Panc1 (cell line): ENCODE data around the gene MBD4. TPM values are rescaled to one million over a fixed set of nuclear protein-coding genes. Genes with fewer than 3 reads are reported as not detected.
"Not testable (repeated sequence)": the region's sequence is repeated elsewhere in the genome, so short reads cannot be mapped to it uniquely, and the experiment has no call there.

ENCODE experiments used
- ATAC-seq: fragments of 200-7000 bp; cut with Tn5 transposase; 2 replicates; pipeline ENCODE4 v1.9.1; 2020; ENCODE audit warnings: mild to moderate bottlenecking, moderate library complexity
- BruUV-seq: library from RNA; stranded (reverse); fragments of 400-500 nt; replicated peaks from 2 replicates; lab custom pipeline; 2021; lab: Mats Ljungman, UMichigan
- CTCF ChIA-PET: fragments of 300-600 bp; sonication (Branson Sonifier 250); formaldehyde crosslinking; loops from one replicate; lab custom pipeline; 2022; ENCODE audit warnings: antibody characterized with exemption; lab: Charles Lee
- POLR2A ChIA-PET: fragments of 300-600 bp; sonication (Branson Sonifier 250); formaldehyde crosslinking; loops from one replicate; lab custom pipeline; 2022; ENCODE audit warnings: antibody characterized with exemption; lab: Charles Lee
- DNase-seq: peaks from one replicate; pipeline ENCODE4 v3.0.0-alpha.2; 2010; ENCODE audit warnings: low read depth, low spot score
- H3K27ac ChIP-seq: 2 replicates; pipeline ENCODE4 v1.5.1; 2011; ENCODE audit warnings: mild to moderate bottlenecking, low read length, inconsistent platforms
- H3K27me3 ChIP-seq: fragments of 200-500 bp; sonication (Bioruptor generic); 2 replicates; pipeline ENCODE4 v1.6.0; 2014; ENCODE audit warnings: low read length, inconsistent platforms; ENCODE audit not compliant: control insufficient read depth, insufficient read depth
- H3K36me3 ChIP-seq: fragments of 200-500 bp; sonication (Bioruptor generic); 2 replicates; pipeline ENCODE4 v1.5.1; 2014; ENCODE audit warnings: inconsistent platforms, mild to moderate bottlenecking, low read length, moderate library complexity; ENCODE audit not compliant: control insufficient read depth, insufficient read depth
- H3K4me1 ChIP-seq: 2 replicates; pipeline ENCODE4 v1.5.1; 2011; ENCODE audit warnings: inconsistent platforms, mild to moderate bottlenecking, low read length, moderate library complexity; ENCODE audit not compliant: control insufficient read depth, insufficient read depth
- H3K4me3 ChIP-seq, 2 experiments: 2 replicates each; pipeline ENCODE4 v1.5.1; 2011 to 2012; ENCODE audit warnings: low read depth in 2 of 2, low read length in 2 of 2, mild to moderate bottlenecking in 2 of 2, inconsistent platforms in 1 of 2, moderate library complexity in 1 of 2
- H3K9me3 ChIP-seq: fragments of 200-500 bp; sonication (Bioruptor generic); 2 replicates; pipeline ENCODE4 v1.5.1; 2014; ENCODE audit warnings: low read depth, mild to moderate bottlenecking, inconsistent platforms, low read length, moderate library complexity; ENCODE audit not compliant: control insufficient read depth, insufficient read depth
- POLR2AphosphoS5 ChIP-seq: IDR thresholded peaks from 2 replicates; pipeline ENCODE4 v1.6.1; 2012; ENCODE audit warnings: mild to moderate bottlenecking, low read depth, low read length, moderate library complexity
- REST ChIP-seq, 2 experiments: IDR thresholded peaks; 2 replicates each; pipeline ENCODE4 v1.6.1; 2011 to 2012; ENCODE audit warnings: low read depth in 2 of 2, control low read depth in 1 of 2, low read length in 1 of 2, mild to moderate bottlenecking in 1 of 2, moderate library complexity in 1 of 2; ENCODE audit not compliant: insufficient read depth in 1 of 2
- SIN3A ChIP-seq: IDR thresholded peaks from 2 replicates; pipeline ENCODE4 v1.6.1; 2012; ENCODE audit warnings: low read depth, mild to moderate bottlenecking, low read length, moderate library complexity, borderline replicate concordance; ENCODE audit not compliant: insufficient read depth
- TCF7L2 ChIP-seq: IDR thresholded peaks from 2 replicates; pipeline ENCODE4 v1.6.1; 2011; ENCODE audit warnings: mild to moderate bottlenecking, low read depth, low read length, inconsistent platforms
- in situ Hi-C: cut with HindIII; loops from 2 replicates; pipeline ENCODE4 v1.10.0; 2016; ENCODE audit warnings: low sequenced_read_pairs, low pct_unique_long_range_greater_than_20kb
- intact Hi-C: fragments of 100-400 bp; cut with micrococcal nuclease; formaldehyde crosslinking; loops from one replicate; pipeline ENCODE4 v1.10.0; 2022; ENCODE audit not compliant: unreplicated experiment
- total RNA-seq: library from RNA; stranded (reverse); gene quantifications from one replicate; pipeline ENCODE4 v1.2.1, GENCODE V29; 2021; ENCODE audit not compliant: unreplicated experiment
- TF ChIP-seq, protein P1 (sequence below): fragments of 450-650 bp; IDR thresholded peaks from 2 replicates; pipeline ENCODE4 v1.5.1; 2017; ENCODE audit warnings: mild to moderate bottlenecking

Gene MBD4
- total RNA-seq, 1 experiment from 2014 or later: 44.7 TPM

DNA sequence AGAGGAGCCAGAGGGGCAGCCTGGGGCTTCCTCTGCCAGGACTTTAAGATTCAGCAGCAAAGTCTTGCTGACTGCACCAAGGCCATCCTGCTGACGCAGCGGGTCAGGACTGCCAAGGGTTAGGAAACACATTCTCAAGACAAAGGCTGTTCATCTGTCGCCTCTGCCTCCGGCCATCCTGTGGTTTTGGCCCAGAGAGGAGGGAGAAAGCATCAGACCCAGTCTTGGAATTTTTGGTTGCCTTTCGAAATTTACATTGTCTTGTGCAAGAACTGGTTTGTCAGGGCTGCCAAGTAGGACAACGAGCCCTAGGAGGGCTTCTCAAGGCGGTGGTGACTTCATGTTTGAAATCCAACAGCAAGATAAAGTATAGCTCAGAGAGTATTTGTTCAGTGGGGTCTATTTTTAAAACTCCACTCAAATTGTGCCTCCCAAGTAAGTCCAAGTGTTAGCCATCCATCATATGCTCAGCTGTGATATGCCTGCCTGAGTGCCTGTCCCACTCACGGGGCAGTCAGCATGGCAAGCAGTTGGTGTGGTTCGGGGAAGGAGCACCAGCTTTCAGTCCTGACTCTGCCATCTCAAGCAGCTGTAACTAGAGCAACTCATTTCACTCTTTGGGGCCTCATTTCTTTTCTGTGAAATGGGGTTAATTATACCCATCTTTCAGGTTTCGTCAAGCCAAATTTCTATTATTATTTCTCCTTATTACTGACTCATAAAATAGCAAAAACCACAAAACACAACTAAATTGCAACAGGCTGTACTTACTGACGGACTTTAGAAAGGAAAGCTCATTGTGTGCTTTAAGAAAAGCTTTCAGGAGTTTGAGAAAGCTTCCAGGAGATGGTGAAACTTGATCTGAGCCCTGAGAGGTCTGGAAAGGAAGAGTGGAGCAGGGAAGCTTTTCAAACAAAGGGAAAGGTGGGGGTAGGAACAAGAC lies 46.2 kb upstream of the MBD4 start:
- POLR2A ChIA-PET: interaction anchor here (0.7 kb wide), 1 partner anchor 38 kb away, joined by 3 read pairs; no protein-coding TSS in a partner anchor
- DNase-seq (no peak), ATAC-seq (no peak)
- no peaks in the 10 kb centered on the region for H3K4me1 ChIP-seq
- no peaks in the 10 kb centered on the region; the same call in 1 of the 2 replicates for H3K36me3 ChIP-seq
- BruUV-seq: no TSS peak
- H3K4me3 ChIP-seq: no peak overlapping the region
- intact Hi-C loops: no loop called here
- H3K27me3 ChIP-seq: no peaks in the 10 kb centered on the region
- no peak for TF ChIP-seq TCF7L2
- TF ChIP-seq, protein P1, sequence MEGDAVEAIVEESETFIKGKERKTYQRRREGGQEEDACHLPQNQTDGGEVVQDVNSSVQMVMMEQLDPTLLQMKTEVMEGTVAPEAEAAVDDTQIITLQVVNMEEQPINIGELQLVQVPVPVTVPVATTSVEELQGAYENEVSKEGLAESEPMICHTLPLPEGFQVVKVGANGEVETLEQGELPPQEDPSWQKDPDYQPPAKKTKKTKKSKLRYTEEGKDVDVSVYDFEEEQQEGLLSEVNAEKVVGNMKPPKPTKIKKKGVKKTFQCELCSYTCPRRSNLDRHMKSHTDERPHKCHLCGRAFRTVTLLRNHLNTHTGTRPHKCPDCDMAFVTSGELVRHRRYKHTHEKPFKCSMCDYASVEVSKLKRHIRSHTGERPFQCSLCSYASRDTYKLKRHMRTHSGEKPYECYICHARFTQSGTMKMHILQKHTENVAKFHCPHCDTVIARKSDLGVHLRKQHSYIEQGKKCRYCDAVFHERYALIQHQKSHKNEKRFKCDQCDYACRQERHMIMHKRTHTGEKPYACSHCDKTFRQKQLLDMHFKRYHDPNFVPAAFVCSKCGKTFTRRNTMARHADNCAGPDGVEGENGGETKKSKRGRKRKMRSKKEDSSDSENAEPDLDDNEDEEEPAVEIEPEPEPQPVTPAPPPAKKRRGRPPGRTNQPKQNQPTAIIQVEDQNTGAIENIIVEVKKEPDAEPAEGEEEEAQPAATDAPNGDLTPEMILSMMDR: no peak
- in situ Hi-C loops: no loop called here
- no peak overlapping the region for H3K27ac ChIP-seq
- H3K9me3 ChIP-seq: no peaks in the 10 kb centered on the region
- CTCF ChIA-PET: interaction anchor here (1.2 kb wide), 1 partner anchor 102 kb away, joined by 3 read pairs; no protein-coding TSS in a partner anchor

DNA sequence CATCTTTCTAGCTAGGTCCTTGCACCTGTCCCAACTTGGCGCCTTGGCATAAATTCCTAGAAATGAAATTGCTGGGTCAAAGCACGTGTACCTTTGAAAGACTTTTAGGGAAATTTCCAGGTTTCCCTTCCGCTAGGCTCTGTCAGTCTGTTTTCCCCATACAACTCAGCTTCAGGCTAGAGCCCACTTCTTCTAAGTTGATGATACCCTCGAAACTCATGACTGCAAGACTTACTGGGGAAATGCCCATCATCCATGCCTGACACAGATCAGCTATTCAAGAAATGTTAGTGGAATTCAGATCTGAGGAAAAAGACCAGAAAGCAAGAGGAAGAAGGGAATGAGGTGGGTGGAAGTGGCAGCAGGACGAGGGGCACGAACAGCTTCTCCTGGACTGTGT lies 45.4 kb upstream of the MBD4 start:
- in situ Hi-C loops, H3K9me3 ChIP-seq, intact Hi-C loops, H3K27me3 ChIP-seq, ATAC-seq, DNase-seq, H3K36me3 ChIP-seq, BruUV-seq, POLR2A ChIA-PET, H3K27ac ChIP-seq, H3K4me3 ChIP-seq, CTCF ChIA-PET, H3K4me1 ChIP-seq: not testable (repeated sequence)

DNA sequence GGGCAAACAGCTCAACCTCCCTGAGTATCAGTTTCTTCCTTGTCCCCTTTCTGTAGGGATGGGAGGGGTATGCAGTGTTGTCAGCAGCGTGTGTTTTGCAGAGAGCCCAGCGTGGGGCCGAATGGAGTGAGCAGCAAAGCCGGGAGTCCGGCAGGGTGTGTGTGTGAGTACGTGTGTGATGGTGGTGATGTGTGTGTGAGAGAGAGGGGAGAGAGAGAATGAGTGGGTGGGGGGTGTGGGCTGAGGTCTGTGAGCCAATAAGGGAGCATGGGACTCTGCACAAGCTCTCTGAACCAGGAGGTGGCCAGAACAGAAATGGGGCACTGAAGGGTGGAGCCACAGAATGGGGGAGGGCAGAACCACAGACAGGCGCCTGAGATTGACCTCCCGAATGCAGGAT lies 44.1 kb upstream of the MBD4 start:
- no TSS peak for BruUV-seq
- ATAC-seq (no peak), DNase-seq (no peak)
- no peaks in the 10 kb centered on the region for H3K9me3 ChIP-seq
- TF ChIP-seq REST (IDR thresholded peaks at IDR 0.05; ENCODE audit: insufficient read depth in 1 of 2, low read depth in 2 of 2, low read length in 1 of 2): no peak
- TF ChIP-seq TCF7L2: no peak
- TF ChIP-seq, protein P1: no peak
- no peak for TF ChIP-seq SIN3A
- no peak for TF ChIP-seq POLR2AphosphoS5
- no peak overlapping the region for H3K27ac ChIP-seq
- CTCF ChIA-PET: no interaction called here
- no peaks in the 10 kb centered on the region for H3K27me3 ChIP-seq
- H3K4me1 ChIP-seq: no peaks in the 10 kb centered on the region
- no peak overlapping the region for H3K4me3 ChIP-seq
- in situ Hi-C loops: no loop called here
- POLR2A ChIA-PET: no interaction called here
- H3K36me3 ChIP-seq: no peaks in the 10 kb centered on the region; the same call in 1 of the 2 replicates
- intact Hi-C loops: no loop called here
